Panc1 (cell line): ENCODE data around the gene EFL1. TPM values are rescaled to one million over a fixed set of nuclear protein-coding genes. Genes with fewer than 3 reads are reported as not detected.

ENCODE experiments used
- ATAC-seq: fragments of 200-7000 bp; cut with Tn5 transposase; 2 replicates; pipeline ENCODE4 v1.9.1; 2020; ENCODE audit warnings: mild to moderate bottlenecking, moderate library complexity
- BruUV-seq: library from RNA; stranded (reverse); fragments of 400-500 nt; replicated peaks from 2 replicates; lab custom pipeline; 2021; lab: Mats Ljungman, UMichigan
- CTCF ChIA-PET: fragments of 300-600 bp; sonication (Branson Sonifier 250); formaldehyde crosslinking; loops from one replicate; lab custom pipeline; 2022; ENCODE audit warnings: antibody characterized with exemption; lab: Charles Lee
- POLR2A ChIA-PET: fragments of 300-600 bp; sonication (Branson Sonifier 250); formaldehyde crosslinking; loops from one replicate; lab custom pipeline; 2022; ENCODE audit warnings: antibody characterized with exemption; lab: Charles Lee
- DNase-seq: peaks from one replicate; pipeline ENCODE4 v3.0.0-alpha.2; 2010; ENCODE audit warnings: low read depth, low spot score
- H3K27ac ChIP-seq: 2 replicates; pipeline ENCODE4 v1.5.1; 2011; ENCODE audit warnings: mild to moderate bottlenecking, low read length, inconsistent platforms
- H3K27me3 ChIP-seq: fragments of 200-500 bp; sonication (Bioruptor generic); 2 replicates; pipeline ENCODE4 v1.6.0; 2014; ENCODE audit warnings: low read length, inconsistent platforms; ENCODE audit not compliant: control insufficient read depth, insufficient read depth
- H3K36me3 ChIP-seq: fragments of 200-500 bp; sonication (Bioruptor generic); 2 replicates; pipeline ENCODE4 v1.5.1; 2014; ENCODE audit warnings: inconsistent platforms, mild to moderate bottlenecking, low read length, moderate library complexity; ENCODE audit not compliant: control insufficient read depth, insufficient read depth
- H3K4me1 ChIP-seq: 2 replicates; pipeline ENCODE4 v1.5.1; 2011; ENCODE audit warnings: inconsistent platforms, mild to moderate bottlenecking, low read length, moderate library complexity; ENCODE audit not compliant: control insufficient read depth, insufficient read depth
- H3K4me3 ChIP-seq, 2 experiments: 2 replicates each; pipeline ENCODE4 v1.5.1; 2011 to 2012; ENCODE audit warnings: low read depth in 2 of 2, low read length in 2 of 2, mild to moderate bottlenecking in 2 of 2, inconsistent platforms in 1 of 2, moderate library complexity in 1 of 2
- H3K9me3 ChIP-seq: fragments of 200-500 bp; sonication (Bioruptor generic); 2 replicates; pipeline ENCODE4 v1.5.1; 2014; ENCODE audit warnings: low read depth, mild to moderate bottlenecking, inconsistent platforms, low read length, moderate library complexity; ENCODE audit not compliant: control insufficient read depth, insufficient read depth
- CTCF ChIP-seq: fragments of 450-650 bp; IDR thresholded peaks from 2 replicates; pipeline ENCODE4 v1.5.1; 2017; ENCODE audit warnings: mild to moderate bottlenecking
- POLR2AphosphoS5 ChIP-seq: IDR thresholded peaks from 2 replicates; pipeline ENCODE4 v1.6.1; 2012; ENCODE audit warnings: mild to moderate bottlenecking, low read depth, low read length, moderate library complexity
- REST ChIP-seq, 2 experiments: IDR thresholded peaks; 2 replicates each; pipeline ENCODE4 v1.6.1; 2011 to 2012; ENCODE audit warnings: low read depth in 2 of 2, control low read depth in 1 of 2, low read length in 1 of 2, mild to moderate bottlenecking in 1 of 2, moderate library complexity in 1 of 2; ENCODE audit not compliant: insufficient read depth in 1 of 2
- SIN3A ChIP-seq: IDR thresholded peaks from 2 replicates; pipeline ENCODE4 v1.6.1; 2012; ENCODE audit warnings: low read depth, mild to moderate bottlenecking, low read length, moderate library complexity, borderline replicate concordance; ENCODE audit not compliant: insufficient read depth
- TCF7L2 ChIP-seq: IDR thresholded peaks from 2 replicates; pipeline ENCODE4 v1.6.1; 2011; ENCODE audit warnings: mild to moderate bottlenecking, low read depth, low read length, inconsistent platforms
- in situ Hi-C: cut with HindIII; loops from 2 replicates; pipeline ENCODE4 v1.10.0; 2016; ENCODE audit warnings: low sequenced_read_pairs, low pct_unique_long_range_greater_than_20kb
- intact Hi-C: fragments of 100-400 bp; cut with micrococcal nuclease; formaldehyde crosslinking; loops from one replicate; pipeline ENCODE4 v1.10.0; 2022; ENCODE audit not compliant: unreplicated experiment
- total RNA-seq: library from RNA; stranded (reverse); gene quantifications from one replicate; pipeline ENCODE4 v1.2.1, GENCODE V29; 2021; ENCODE audit not compliant: unreplicated experiment

Gene EFL1
- total RNA-seq, 1 experiment from 2014 or later, result 20.2 TPM

GRCh38 chr15:82306791-82307713 is 44.5 kb upstream of the EFL1 start:
- POLR2A ChIA-PET, result no interaction called here
- no peak for ATAC-seq

GRCh38 chr15:82305621-82306048 is 43.1 kb upstream of the EFL1 start:
- Histone ChIP-seq H3K36me3 (no peaks in the 10 kb centered on the region), H3K9me3 (no peaks in the 10 kb centered on the region), H3K4me1 (no peaks in the 10 kb centered on the region), H3K4me3 (no peak overlapping the region), H3K27me3 (no peaks in the 10 kb centered on the region), H3K27ac (no peak overlapping the region)
- TF ChIP-seq SIN3A (no peak), POLR2AphosphoS5 (no peak)
- no peak for ATAC-seq
- DNase-seq, result no peak
- BruUV-seq, result no TSS peak
- CTCF ChIA-PET, result no interaction called here
- in situ Hi-C loops (no loop called here), intact Hi-C loops (no loop called here)
- POLR2A ChIA-PET, result no interaction called here

More at GRCh38 chr15:82306791-82307713, 44.5 kb upstream of the EFL1 start:
- no peaks in the 10 kb centered on the region for H3K4me1 ChIP-seq
- in situ Hi-C loops (no loop called here), intact Hi-C loops (no loop called here)
- no peak for TF ChIP-seq SIN3A
- TF ChIP-seq TCF7L2, result no peak
- TF ChIP-seq CTCF, result no peak
- no peak for TF ChIP-seq REST (IDR thresholded peaks at IDR 0.05; ENCODE audit: insufficient read depth in 1 of 2, low read depth in 2 of 2, low read length in 1 of 2)
- TF ChIP-seq POLR2AphosphoS5, result no peak
- no peak for DNase-seq
- H3K27me3 ChIP-seq, result no peaks in the 10 kb centered on the region
- H3K36me3 ChIP-seq, result no peaks in the 10 kb centered on the region
- no TSS peak for BruUV-seq
- no peaks in the 10 kb centered on the region for H3K9me3 ChIP-seq
- no peak overlapping the region for H3K4me3 ChIP-seq
- CTCF ChIA-PET, result no interaction called here
- H3K27ac ChIP-seq, result no peak overlapping the region

GRCh38 chr15:82304778-82305090 is 42.2 kb upstream of the EFL1 start:
- no peaks in the 10 kb centered on the region for H3K36me3 ChIP-seq
- ATAC-seq (no peak), DNase-seq (no peak)
- ChIA-PET POLR2A (no interaction called here), CTCF (no interaction called here)
- H3K27me3 ChIP-seq, result no peaks in the 10 kb centered on the region
- H3K4me3 ChIP-seq, result no peak overlapping the region
- no peak overlapping the region for H3K27ac ChIP-seq
- no TSS peak for BruUV-seq
- TF ChIP-seq SIN3A (no peak), TCF7L2 (no peak), REST (IDR thresholded peaks at IDR 0.05; ENCODE audit: insufficient read depth in 1 of 2, low read depth in 2 of 2, low read length in 1 of 2) (no peak), POLR2AphosphoS5 (no peak), CTCF (no peak)
- no peaks in the 10 kb centered on the region for H3K9me3 ChIP-seq
- in situ Hi-C loops (no loop called here), intact Hi-C loops (no loop called here)
- H3K4me1 ChIP-seq, result no peaks in the 10 kb centered on the region
